Colonic mucosa (tissue), 4 donors: Measurements from ENCODE around the gene ITGA1. TPM values are rescaled to one million over a fixed set of nuclear protein-coding genes. Genes with fewer than 3 reads are reported as not detected.

ENCODE experiments used
- DNase-seq: peaks from one replicate; pipeline ENCODE4 v3.0.0-alpha.2; 2020
- H3K27ac ChIP-seq: fragments of 200-600 bp; one replicate; pipeline ENCODE4 v1.8.0; 2021
- H3K27me3 ChIP-seq: fragments of 200-600 bp; one replicate; pipeline ENCODE4 v1.8.0; 2021
- H3K36me3 ChIP-seq: fragments of 200-600 bp; one replicate; pipeline ENCODE4 v1.8.0; 2021
- H3K4me1 ChIP-seq: fragments of 200-600 bp; one replicate; pipeline ENCODE4 v1.8.0; 2021; ENCODE audit warnings: mild to moderate bottlenecking
- H3K4me3 ChIP-seq: fragments of 200-600 bp; one replicate; pipeline ENCODE4 v1.8.0; 2021
- H3K9ac ChIP-seq, 2 donors: one replicate each; pipeline ENCODE4 v1.7.0; 2013; ENCODE audit warnings: control low read depth in 2 of 2, low read depth in 2 of 2, low read length in 2 of 2
- H3K9me3 ChIP-seq: fragments of 200-600 bp; one replicate; pipeline ENCODE4 v1.8.0; 2021
- CTCF ChIP-seq: fragments of 200-600 bp; IDR thresholded peaks from one replicate; pipeline ENCODE4 v1.8.0; 2022; ENCODE audit warnings: antibody characterized with exemption, mild to moderate bottlenecking
- intact Hi-C: fragments of 100-400 bp; cut with DNase I; formaldehyde crosslinking; loops from one replicate; pipeline ENCODE4 v1.14.1; 2022
- total RNA-seq, 2 donors: library from RNA; stranded (reverse); fragmentation: NEBNext Ultra II Directional in 1 of 2; extraction: Animal tissue kit (Norgen Biotek cat#: 25700) in 1 of 2; gene quantifications; one replicate each; pipeline ENCODE4 v1.2.1, GENCODE V29; 2021
- donor health status: healthy.
- donor health status: DM: no; HTN: no; CAD: no.
- donor health status: DM: no; HTN: no; CAD: no.

Gene ITGA1
- total RNA-seq, 2 donors from 2014 or later = 19.2 to 52.5 TPM

DNA sequence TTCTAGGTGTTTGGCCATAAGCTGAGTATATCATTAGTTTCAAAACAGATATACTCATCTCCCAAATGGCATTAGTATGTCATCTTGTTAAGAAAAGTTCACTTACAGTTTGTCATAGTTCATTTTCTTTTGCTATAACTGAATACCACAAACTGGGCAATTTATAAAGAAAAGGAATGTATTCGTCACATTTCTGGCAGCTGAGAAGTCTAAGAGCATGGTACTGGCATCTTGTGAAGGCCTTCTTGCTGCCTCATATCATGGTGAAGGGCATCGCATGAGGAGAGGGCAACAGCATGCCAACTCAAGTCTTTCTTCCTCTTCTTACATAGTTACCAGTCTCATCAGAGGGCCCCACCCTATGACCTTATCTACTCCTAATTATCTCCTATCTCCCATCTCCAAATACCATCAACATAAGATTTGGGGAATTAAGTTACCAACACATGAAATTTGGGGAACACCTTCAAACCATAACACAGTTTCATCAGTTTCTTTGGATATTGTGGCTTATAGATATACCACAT lies 20.4 kb upstream of the ITGA1 start:
- Histone ChIP-seq H3K27me3 (no peaks in the 10 kb centered on the region), H3K9me3 (no peaks in the 10 kb centered on the region), H3K27ac (no peak overlapping the region), H3K4me3 (no peak overlapping the region), H3K36me3 (no peaks in the 10 kb centered on the region), H3K4me1 (no peaks in the 10 kb centered on the region), H3K9ac (no peak overlapping the region)
- no peak for DNase-seq
- no peak for TF ChIP-seq CTCF
- intact Hi-C loops = no loop called here

DNA sequence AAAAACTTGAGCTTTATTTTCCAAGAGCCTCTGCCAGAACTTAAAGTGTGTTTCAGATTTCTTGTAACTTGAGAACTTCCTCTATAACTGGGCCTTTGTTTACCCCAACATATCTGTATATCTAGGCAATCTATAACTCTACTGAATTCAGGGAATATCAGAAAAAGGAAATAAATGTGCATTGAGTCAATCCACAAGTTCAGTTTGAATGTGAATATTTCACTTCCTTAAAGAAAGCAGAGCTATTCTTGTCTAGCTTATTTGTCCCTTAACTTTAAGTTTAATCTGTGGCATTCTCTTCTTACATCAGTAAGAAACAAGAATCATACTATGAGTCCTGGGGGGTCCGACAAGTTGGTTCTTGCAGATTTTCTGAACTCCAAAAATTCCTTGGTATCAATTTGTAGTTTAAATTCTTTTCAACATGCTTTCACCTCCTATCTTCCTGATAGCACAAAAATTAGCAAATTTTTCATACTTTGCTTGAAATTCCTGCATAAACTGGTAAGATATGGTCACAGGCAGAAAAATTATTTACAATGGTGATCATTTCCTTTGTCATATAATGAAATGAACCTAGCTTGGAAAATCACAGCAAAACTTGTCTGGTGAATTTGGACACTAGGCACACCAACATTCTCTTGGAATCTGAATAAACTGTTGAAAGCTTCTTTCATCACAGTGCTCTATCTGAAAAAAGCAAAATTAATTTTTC lies 19.8 kb upstream of the ITGA1 start:
- H3K9ac ChIP-seq = no peak overlapping the region
- no peaks in the 10 kb centered on the region for H3K9me3 ChIP-seq
- H3K27ac ChIP-seq = no peak overlapping the region
- no peaks in the 10 kb centered on the region for H3K36me3 ChIP-seq
- no peaks in the 10 kb centered on the region for H3K27me3 ChIP-seq
- intact Hi-C loops = no loop called here
- no peak for DNase-seq
- no peak overlapping the region for H3K4me3 ChIP-seq
- no peak for TF ChIP-seq CTCF
- H3K4me1 ChIP-seq = no peaks in the 10 kb centered on the region

DNA sequence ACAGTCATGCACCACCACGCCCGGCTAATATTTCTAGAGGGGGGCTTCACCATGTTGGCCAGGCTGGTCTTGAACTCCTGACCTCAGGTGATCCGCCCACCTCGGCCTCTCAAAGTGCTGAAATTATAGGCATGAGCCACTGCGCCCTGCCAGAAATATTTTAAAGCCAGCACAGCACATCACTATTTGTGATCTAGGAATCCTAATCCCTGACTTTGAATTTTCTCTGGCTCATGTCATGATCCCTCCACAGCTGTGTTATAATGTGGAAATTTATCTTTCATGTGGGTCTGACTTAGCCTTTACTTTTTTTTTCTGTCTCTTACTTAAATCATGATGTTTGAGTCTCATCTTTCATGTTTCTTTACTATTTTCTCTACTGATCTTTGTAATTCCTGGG lies 18.7 kb upstream of the ITGA1 start:
- H3K9ac ChIP-seq = no peak overlapping the region
- no peak overlapping the region for H3K27ac ChIP-seq
- no peaks in the 10 kb centered on the region for H3K9me3 ChIP-seq
- no peak for DNase-seq
- TF ChIP-seq CTCF = no peak
- intact Hi-C loops = no loop called here
- H3K4me1 ChIP-seq = no peaks in the 10 kb centered on the region
- H3K36me3 ChIP-seq = no peaks in the 10 kb centered on the region
- no peaks in the 10 kb centered on the region for H3K27me3 ChIP-seq
- H3K4me3 ChIP-seq = no peak overlapping the region

DNA sequence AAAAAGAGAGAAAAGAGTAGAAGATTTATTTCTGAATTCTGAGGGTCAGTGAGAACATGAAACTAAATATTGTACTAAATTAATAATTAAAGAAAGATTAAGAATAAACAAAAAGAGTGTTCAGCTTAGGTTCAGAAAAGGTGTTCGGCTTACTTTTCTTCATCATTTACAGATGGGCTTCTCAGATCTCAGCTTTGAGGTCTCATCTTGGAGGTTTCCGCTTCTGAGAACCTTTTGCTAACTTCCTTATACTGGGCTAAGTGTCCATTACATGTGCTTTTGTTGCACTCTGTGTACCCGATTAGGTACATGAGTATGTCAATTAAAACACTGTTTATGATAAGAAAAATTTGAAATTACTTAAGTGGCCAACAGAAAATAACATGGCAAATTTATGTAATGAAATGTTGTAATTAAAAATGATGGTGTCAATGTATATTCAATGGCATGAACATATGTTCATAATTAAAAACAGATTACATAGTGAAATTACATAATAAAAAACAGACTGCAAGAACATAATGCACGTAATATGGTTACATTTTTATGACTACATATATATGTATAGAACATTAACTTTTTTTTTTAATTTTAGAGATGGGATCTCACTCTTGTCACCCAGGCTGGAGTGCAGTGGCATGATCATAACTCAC lies 17.3 kb upstream of the ITGA1 start:
- no peaks in the 10 kb centered on the region for H3K36me3 ChIP-seq
- no peak for DNase-seq
- H3K27ac ChIP-seq = no peak overlapping the region
- no peak overlapping the region for H3K4me3 ChIP-seq
- H3K9ac ChIP-seq = no peak overlapping the region
- H3K27me3 ChIP-seq = no peaks in the 10 kb centered on the region
- H3K4me1 ChIP-seq = no peaks in the 10 kb centered on the region
- no peaks in the 10 kb centered on the region for H3K9me3 ChIP-seq
- TF ChIP-seq CTCF = no peak
- intact Hi-C loops = no loop called here

GRCh38 chr5:52771343-52772039 lies 16.2 kb upstream of the ITGA1 start:
- H3K27me3 ChIP-seq = no peaks in the 10 kb centered on the region
- H3K36me3 ChIP-seq = no peaks in the 10 kb centered on the region
- no peaks in the 10 kb centered on the region for H3K4me1 ChIP-seq
- no peak overlapping the region for H3K27ac ChIP-seq
- no peak overlapping the region for H3K9ac ChIP-seq
- intact Hi-C loops = no loop called here
- no peaks in the 10 kb centered on the region for H3K9me3 ChIP-seq
- TF ChIP-seq CTCF = no peak
- H3K4me3 ChIP-seq = no peak overlapping the region
- DNase-seq = no peak
